Brain microvascular endothelial cell (primary cell): ENCODE measurements around the gene IL1F10.
A peak's percentile ranks its signal among the peaks of the same experiment; 100 is the strongest.

Experiments used
- DNase-seq: peaks from one replicate; pipeline ENCODE4 v3.0.0-alpha.2; 2020
- H3K27ac ChIP-seq: fragments of 250-450 bp; sonication (Bioruptor Pico); 2 replicates; pipeline ENCODE4 v1.5.1; 2020; ENCODE audit warnings: mild to moderate bottlenecking, moderate library complexity
- H3K27me3 ChIP-seq: fragments of 250-450 bp; sonication (Bioruptor Pico); replicated peaks from 2 replicates; pipeline ENCODE4 v1.5.1; 2020; ENCODE audit warnings: mild to moderate bottlenecking
- H3K36me3 ChIP-seq: fragments of 250-450 bp; sonication (Bioruptor Pico); replicated peaks from 2 replicates; pipeline ENCODE4 v1.5.1; 2020; ENCODE audit warnings: mild to moderate bottlenecking
- H3K4me3 ChIP-seq: 2 replicates; pipeline ENCODE4 v1.5.1; 2011; ENCODE audit warnings: low read depth, mild to moderate bottlenecking, control low read depth, low read length, moderate library complexity
- CTCF ChIP-seq: IDR thresholded peaks from 2 replicates; pipeline ENCODE4 v1.5.1; 2011; ENCODE audit warnings: low read depth, mild to moderate bottlenecking, moderate library complexity, low read length, control low read depth, inconsistent platforms; ENCODE audit errors: missing control alignments
- in situ Hi-C: cut with HindIII; loops from 2 replicates; pipeline ENCODE4 v1.10.0; 2017; ENCODE audit warnings: low sequenced_read_pairs, low pct_ligation_motif_present

The IL1F10 gene

GRCh38 chr2:113084249-113085000 is 16.7 kb downstream of the IL1F10 start:
- H3K4me3 ChIP-seq: no peak overlapping the region
- peaks cover 11% of the 10 kb centered on the region for H3K27me3 ChIP-seq
- in situ Hi-C loops: no loop called here
- no peak for DNase-seq
- H3K27ac ChIP-seq: no peak overlapping the region
- TF ChIP-seq CTCF: peak; percentile 43
- H3K36me3 ChIP-seq: no peaks in the 10 kb centered on the region

GRCh38 chr2:113085542-113085941 is 17.8 kb downstream of the IL1F10 start:
- Histone ChIP-seq H3K27ac (no peak overlapping the region), H3K36me3 (no peaks in the 10 kb centered on the region), H3K4me3 (no peak overlapping the region), H3K27me3 (peaks cover 11% of the 10 kb centered on the region)
- DNase-seq: no peak
- no peak for TF ChIP-seq CTCF
- in situ Hi-C loops: no loop called here

- no peak for TF ChIP-seq CTCF
- no peak overlapping the region for H3K4me3 ChIP-seq
- H3K36me3 ChIP-seq: no peaks in the 10 kb centered on the region
- in situ Hi-C loops: no loop called here
- no peak overlapping the region for H3K27ac ChIP-seq
- H3K27me3 ChIP-seq: peaks cover 4% of the 10 kb centered on the region
- no peak for DNase-seq
Measured at GRCh38 chr2:113088213-113088992, 20.6 kb downstream of the IL1F10 start.

- DNase-seq: no peak
- in situ Hi-C loops: no loop called here
- Histone ChIP-seq H3K27me3 (peaks cover 6% of the 10 kb centered on the region), H3K27ac (no peak overlapping the region), H3K4me3 (no peak overlapping the region), H3K36me3 (no peaks in the 10 kb centered on the region)
- TF ChIP-seq CTCF: no peak
Measured at GRCh38 chr2:113089916-113090315, 22.1 kb downstream of the IL1F10 start.

- no peak overlapping the region for H3K4me3 ChIP-seq
- no peaks in the 10 kb centered on the region for H3K36me3 ChIP-seq
- H3K27me3 ChIP-seq: peaks cover 6% of the 10 kb centered on the region
- in situ Hi-C loops: no loop called here
- DNase-seq: no peak
- H3K27ac ChIP-seq: no peak overlapping the region
- TF ChIP-seq CTCF: no peak
Measured at GRCh38 chr2:113091231-113091896, 23.6 kb downstream of the IL1F10 start.
